H9 (cell line): ENCODE measurements around the gene WEE2. TPM values are rescaled to one million over a fixed set of nuclear protein-coding genes. Genes with fewer than 3 reads are reported as not detected.

ENCODE experiments used
- DNase-seq: peaks from one replicate; pipeline ENCODE4 v3.0.0-alpha.2; 2017
- H2AFZ ChIP-seq: one replicate; pipeline ENCODE4 v1.6.1; 2013; ENCODE audit warnings: mild to moderate bottlenecking, low read length, control low read depth, moderate library complexity
- H2AK5ac ChIP-seq: 2 replicates; pipeline ENCODE4 v1.6.1; 2013; ENCODE audit warnings: low read length, control low read depth, mixed read lengths; ENCODE audit not compliant: insufficient read length
- H2BK120ac ChIP-seq: one replicate; pipeline ENCODE4 v1.6.1; 2013; ENCODE audit warnings: low read depth, mild to moderate bottlenecking, low read length, control low read depth, inconsistent platforms; ENCODE audit not compliant: poor library complexity, severe bottlenecking
- H2BK12ac ChIP-seq: 2 replicates; pipeline ENCODE4 v1.6.1; 2013; ENCODE audit warnings: low read length, control low read depth, mixed read lengths, low read depth; ENCODE audit not compliant: insufficient read length
- H2BK15ac ChIP-seq: 2 replicates; pipeline ENCODE4 v1.6.1; 2013; ENCODE audit warnings: low read depth, low read length, control low read depth
- H2BK20ac ChIP-seq: one replicate; pipeline ENCODE4 v1.6.1; 2013; ENCODE audit warnings: low read depth, mild to moderate bottlenecking, low read length, control low read depth, inconsistent platforms; ENCODE audit not compliant: poor library complexity, severe bottlenecking
- H2BK5ac ChIP-seq: 2 replicates; pipeline ENCODE4 v1.6.1; 2013; ENCODE audit warnings: low read length, control low read depth, mixed read lengths; ENCODE audit not compliant: insufficient read length
- H3K14ac ChIP-seq: 2 replicates; pipeline ENCODE4 v1.6.1; 2013; ENCODE audit warnings: low read length, control low read depth; ENCODE audit not compliant: insufficient read depth
- H3K18ac ChIP-seq: 2 replicates; pipeline ENCODE4 v1.6.1; 2013; ENCODE audit warnings: low read depth, mild to moderate bottlenecking, mixed read lengths, low read length, control low read depth; ENCODE audit not compliant: insufficient read length
- H3K23ac ChIP-seq: 2 replicates; pipeline ENCODE4 v1.6.1; 2013; ENCODE audit warnings: low read length, control low read depth, mixed read lengths, low read depth; ENCODE audit not compliant: insufficient read length
- H3K23me2 ChIP-seq: 2 replicates; pipeline ENCODE4 v1.6.1; 2013; ENCODE audit warnings: low read depth, mild to moderate bottlenecking, mixed read lengths, low read length, control low read depth; ENCODE audit not compliant: insufficient read length, poor library complexity, severe bottlenecking
- H3K27ac ChIP-seq: 2 replicates; pipeline ENCODE4 v1.5.1; 2013; ENCODE audit warnings: low read length, control low read depth, mixed read lengths, low read depth; ENCODE audit not compliant: insufficient read length
- H3K27me3 ChIP-seq: 2 replicates; pipeline ENCODE4 v1.6.1; 2013; ENCODE audit warnings: low read length, control low read depth, inconsistent platforms; ENCODE audit not compliant: insufficient read depth
- H3K4ac ChIP-seq: 2 replicates; pipeline ENCODE4 v1.6.1; 2013; ENCODE audit warnings: low read depth, mild to moderate bottlenecking, control low read depth, inconsistent platforms, low read length, moderate library complexity
- H3K4me1 ChIP-seq: 2 replicates; pipeline ENCODE4 v1.6.1; 2013; ENCODE audit warnings: low read length, control low read depth, inconsistent platforms; ENCODE audit not compliant: insufficient read depth
- H3K4me2 ChIP-seq: 2 replicates; pipeline ENCODE4 v1.6.1; 2013; ENCODE audit warnings: low read length, control low read depth, mixed read lengths; ENCODE audit not compliant: insufficient read length, insufficient read depth
- H3K56ac ChIP-seq: 2 replicates; pipeline ENCODE4 v1.6.1; 2013; ENCODE audit warnings: low read depth, mild to moderate bottlenecking, mixed read lengths, low read length, control low read depth; ENCODE audit not compliant: insufficient read length
- H3K79me1 ChIP-seq: 2 replicates; pipeline ENCODE4 v1.6.1; 2013; ENCODE audit warnings: low read depth, mild to moderate bottlenecking, moderate library complexity, low read length, control low read depth, inconsistent platforms; ENCODE audit not compliant: insufficient read depth, poor library complexity, severe bottlenecking
- H3K79me2 ChIP-seq: 2 replicates; pipeline ENCODE4 v1.6.1; 2013; ENCODE audit warnings: low read length, control low read depth, inconsistent platforms; ENCODE audit not compliant: insufficient read depth
- H3K9ac ChIP-seq: 2 replicates; pipeline ENCODE4 v1.6.1; 2013; ENCODE audit warnings: low read length, control low read depth, mixed read lengths; ENCODE audit not compliant: insufficient read length; ENCODE audit errors: extremely low read depth
- H3K9me3 ChIP-seq: one replicate; pipeline ENCODE4 v1.6.1; 2013; ENCODE audit warnings: low read depth, low read length, inconsistent platforms; ENCODE audit not compliant: control insufficient read depth
- H3T11ph ChIP-seq: one replicate; pipeline ENCODE4 v1.6.1; 2013; ENCODE audit warnings: mild to moderate bottlenecking, low read length, control low read depth, inconsistent platforms
- H4K20me1 ChIP-seq: one replicate; pipeline ENCODE4 v1.6.1; 2013; ENCODE audit not compliant: control insufficient read depth, insufficient read length, insufficient read depth
- H4K5ac ChIP-seq: 2 replicates; pipeline ENCODE4 v1.6.1; 2013; ENCODE audit warnings: low read depth, mild to moderate bottlenecking, mixed read lengths, low read length, control low read depth; ENCODE audit not compliant: insufficient read length
- H4K8ac ChIP-seq: replicated peaks from 2 replicates; pipeline ENCODE4 v1.6.1; 2013; ENCODE audit warnings: low read length, control low read depth, mixed read lengths, low read depth; ENCODE audit not compliant: insufficient read length
- H4K91ac ChIP-seq: 2 replicates; pipeline ENCODE4 v1.6.1; 2013; ENCODE audit warnings: low read depth, mild to moderate bottlenecking, moderate library complexity, mixed read lengths, low read length, control low read depth; ENCODE audit not compliant: insufficient read length
- H3K27ac Mint-ChIP-seq, 3 experiments: 2 replicates in 2 of 3; 3 replicates in 1 of 3; pipeline ENCODE4 v1.8.0; 2020 to 2021; ENCODE audit warnings: mixed read lengths in 3 of 3, mild to moderate bottlenecking in 1 of 3, moderate library complexity in 1 of 3
- H3K27me3 Mint-ChIP-seq: 2 replicates; pipeline ENCODE4 v1.8.0; 2021; ENCODE audit warnings: low read depth, mild to moderate bottlenecking, moderate library complexity, mixed read lengths
- H3K36me3 Mint-ChIP-seq, 3 experiments: 2 replicates in 2 of 3; 3 replicates in 1 of 3; pipeline ENCODE4 v1.8.0; 2020 to 2021; ENCODE audit warnings: low read depth in 3 of 3, mixed read lengths in 3 of 3; ENCODE audit not compliant: insufficient read depth in 1 of 3
- H3K4me1 Mint-ChIP-seq, 2 experiments: 2 replicates each; pipeline ENCODE4 v1.8.0; 2020; ENCODE audit warnings: mixed read lengths in 2 of 2
- H3K4me3 Mint-ChIP-seq, 2 experiments: 2 replicates in 1 of 2; 3 replicates in 1 of 2; pipeline ENCODE4 v1.8.0; 2020 to 2021; ENCODE audit warnings: mild to moderate bottlenecking in 2 of 2, mixed read lengths in 2 of 2, moderate library complexity in 1 of 2
- H3K9me3 Mint-ChIP-seq, 2 experiments: 2 replicates in 1 of 2; 3 replicates in 1 of 2; pipeline ENCODE4 v1.8.0; 2020; ENCODE audit warnings: mild to moderate bottlenecking in 2 of 2, mixed read lengths in 2 of 2, moderate library complexity in 1 of 2
- CTCF ChIP-seq: fragments of 200-600 bp; sonication (generic); conservative IDR thresholded peaks from 3 replicates; pipeline ENCODE4 v1.8.0; 2021; ENCODE audit warnings: antibody characterized with exemption, mild to moderate bottlenecking
- WGBS: extraction: QIAGEN DNeasy Blood & Tissue Kit; methylation state at CpG from one replicate; pipeline ENCODE4 v1.1.7; 2013; ENCODE audit warnings: missing lambda C conversion rate, low lambda C conversion rate, mixed read lengths; ENCODE audit not compliant: insufficient read length; ENCODE audit errors: extremely low coverage; 5-methylcytosine and 5-hydroxymethylcytosine counted together
- total RNA-seq: library from RNA; stranded (reverse); gene quantifications from 2 replicates; pipeline ENCODE4 v1.2.1, GENCODE V29; 2021

Gene WEE2
- total RNA-seq, 1 experiment from 2014 or later, result not detected

DNA sequence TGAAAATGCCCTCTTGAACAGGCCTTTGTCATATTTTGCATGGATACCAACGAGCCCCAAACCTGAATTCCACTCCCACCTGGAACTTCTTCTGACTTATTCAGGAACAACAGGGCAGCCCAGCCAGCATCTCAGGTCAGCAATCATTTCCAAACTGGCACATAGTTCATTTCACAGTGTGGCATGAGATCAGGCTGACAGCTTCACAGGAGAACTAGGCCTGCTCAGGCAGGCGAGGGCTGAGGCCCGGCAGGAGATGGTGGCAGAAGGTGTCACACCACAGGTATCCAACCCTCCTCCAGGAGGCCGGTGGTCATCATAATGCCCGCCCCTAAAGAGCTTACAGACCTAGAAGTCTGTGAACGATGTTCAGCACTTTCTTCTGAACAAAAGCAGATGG, 48.7 kb upstream of the WEE2 start:
- no peak overlapping the region for H2AFZ ChIP-seq
- H3T11ph ChIP-seq, result no peak overlapping the region
- TF ChIP-seq CTCF, result no peak
- H2AK5ac ChIP-seq, result no peak overlapping the region
- no peaks in the 10 kb centered on the region for H3K23me2 ChIP-seq
- H3K4me1 ChIP-seq, result no peaks in the 10 kb centered on the region
- H3K79me2 ChIP-seq, result no peaks in the 10 kb centered on the region
- no CpG with 5 or more reads among the region's 6 CpGs for WGBS
- Mint-ChIP-seq H3K27me3 (no peaks in the 10 kb centered on the region), H3K4me3 (no peak overlapping the region), H3K9me3 (no peaks in the 10 kb centered on the region), H3K36me3 (peaks cover 8 to 38% (median 32%) of the 10 kb centered on the region in 3 experiments; a peak in 6 of 7 replicates), H3K27ac (no peak overlapping the region), H3K4me1 (peaks cover 4 to 5% of the 10 kb centered on the region in 2 experiments)
- no peaks in the 10 kb centered on the region for H3K27me3 ChIP-seq
- no peak overlapping the region for H2BK5ac ChIP-seq
- H3K79me1 ChIP-seq, result no peaks in the 10 kb centered on the region
- no peak overlapping the region for H3K27ac ChIP-seq
- no peak overlapping the region for H4K91ac ChIP-seq
- H3K23ac ChIP-seq, result no peak overlapping the region
- H4K20me1 ChIP-seq, result no peaks in the 10 kb centered on the region
- H2BK15ac ChIP-seq, result no peak overlapping the region
- H4K8ac ChIP-seq, result no peak overlapping the region
- no peak overlapping the region for H2BK120ac ChIP-seq
- H3K18ac ChIP-seq, result no peak overlapping the region
- H4K5ac ChIP-seq, result no peak overlapping the region
- H2BK12ac ChIP-seq, result no peak overlapping the region
- no peak for DNase-seq
- H3K56ac ChIP-seq, result no peak overlapping the region
- no peak overlapping the region for H3K14ac ChIP-seq
- no peak overlapping the region for H3K4ac ChIP-seq
- no peak overlapping the region for H3K9ac ChIP-seq
- no peaks in the 10 kb centered on the region for H3K9me3 ChIP-seq
- no peak overlapping the region for H3K4me2 ChIP-seq
- no peak overlapping the region for H2BK20ac ChIP-seq
